Stimulated activated effector memory CD8-positive, alpha-beta T cell treated with anti-CD3 and anti-CD28 coated beads, Interleukin-12 subunit alpha, Interleukin-12 subunit beta, amount 100 ng/mL, for 72 hours (primary cell): ENCODE data around the gene NEURL1B.
"Not testable (repeated sequence)": the region's sequence is repeated elsewhere in the genome, so short reads cannot be mapped to it uniquely, and the experiment has no call there.

Experiments used
- ATAC-seq: fragments of 150-1000 bp; cut with Tn5 transposase; 2 replicates; pipeline ENCODE4 v1.10.0; 2021
- DNase-seq, 2 donors: peaks; one replicate each; pipeline ENCODE4 v3.0.0; 2021 to 2022; ENCODE audit warnings: low spot score in 2 of 2
- H3K27ac Mint-ChIP-seq: one replicate; pipeline ENCODE4 v1.8.0; 2022; ENCODE audit warnings: mild to moderate bottlenecking, mixed read lengths
- H3K36me3 Mint-ChIP-seq: one replicate; pipeline ENCODE4 v1.8.0; 2022; ENCODE audit warnings: mild to moderate bottlenecking, mixed read lengths
- H3K4me1 Mint-ChIP-seq: one replicate; pipeline ENCODE4 v1.8.0; 2022; ENCODE audit warnings: mixed read lengths
- H3K4me3 Mint-ChIP-seq: one replicate; pipeline ENCODE4 v1.8.0; 2022; ENCODE audit warnings: mild to moderate bottlenecking, mixed read lengths
- H3K9me3 Mint-ChIP-seq: one replicate; pipeline ENCODE4 v1.8.0; 2022; ENCODE audit warnings: mixed read lengths

NEURL1B gene

GRCh38 chr5:172697123-172698121 lies 56.4 kb downstream of the NEURL1B start:
- ATAC-seq (peak; percentile 86), DNase-seq (peak; percentile 77 to 90)
- Mint-ChIP-seq H3K4me3 (peak overlapping the region; percentile 88), H3K27ac (peak overlapping the region; percentile 95), H3K36me3 (no peaks in the 10 kb centered on the region), H3K9me3 (no peaks in the 10 kb centered on the region), H3K4me1 (peaks cover 26% of the 10 kb centered on the region)

GRCh38 chr5:172699423-172699822 lies 58.4 kb downstream of the NEURL1B start:
- H3K27ac Mint-ChIP-seq, result no peak overlapping the region
- H3K36me3 Mint-ChIP-seq, result no peaks in the 10 kb centered on the region
- no peak overlapping the region for H3K4me3 Mint-ChIP-seq
- H3K4me1 Mint-ChIP-seq, result peaks cover 26% of the 10 kb centered on the region
- no peak for ATAC-seq
- DNase-seq, result no peak
- no peaks in the 10 kb centered on the region for H3K9me3 Mint-ChIP-seq

GRCh38 chr5:172699999-172700364 lies 58.9 kb downstream of the NEURL1B start:
- H3K4me3 Mint-ChIP-seq, result no peak overlapping the region
- H3K4me1 Mint-ChIP-seq, result peaks cover 26% of the 10 kb centered on the region
- H3K27ac Mint-ChIP-seq, result no peak overlapping the region
- H3K36me3 Mint-ChIP-seq, result no peaks in the 10 kb centered on the region
- H3K9me3 Mint-ChIP-seq, result no peaks in the 10 kb centered on the region
- no peak for DNase-seq
- no peak for ATAC-seq

DNA sequence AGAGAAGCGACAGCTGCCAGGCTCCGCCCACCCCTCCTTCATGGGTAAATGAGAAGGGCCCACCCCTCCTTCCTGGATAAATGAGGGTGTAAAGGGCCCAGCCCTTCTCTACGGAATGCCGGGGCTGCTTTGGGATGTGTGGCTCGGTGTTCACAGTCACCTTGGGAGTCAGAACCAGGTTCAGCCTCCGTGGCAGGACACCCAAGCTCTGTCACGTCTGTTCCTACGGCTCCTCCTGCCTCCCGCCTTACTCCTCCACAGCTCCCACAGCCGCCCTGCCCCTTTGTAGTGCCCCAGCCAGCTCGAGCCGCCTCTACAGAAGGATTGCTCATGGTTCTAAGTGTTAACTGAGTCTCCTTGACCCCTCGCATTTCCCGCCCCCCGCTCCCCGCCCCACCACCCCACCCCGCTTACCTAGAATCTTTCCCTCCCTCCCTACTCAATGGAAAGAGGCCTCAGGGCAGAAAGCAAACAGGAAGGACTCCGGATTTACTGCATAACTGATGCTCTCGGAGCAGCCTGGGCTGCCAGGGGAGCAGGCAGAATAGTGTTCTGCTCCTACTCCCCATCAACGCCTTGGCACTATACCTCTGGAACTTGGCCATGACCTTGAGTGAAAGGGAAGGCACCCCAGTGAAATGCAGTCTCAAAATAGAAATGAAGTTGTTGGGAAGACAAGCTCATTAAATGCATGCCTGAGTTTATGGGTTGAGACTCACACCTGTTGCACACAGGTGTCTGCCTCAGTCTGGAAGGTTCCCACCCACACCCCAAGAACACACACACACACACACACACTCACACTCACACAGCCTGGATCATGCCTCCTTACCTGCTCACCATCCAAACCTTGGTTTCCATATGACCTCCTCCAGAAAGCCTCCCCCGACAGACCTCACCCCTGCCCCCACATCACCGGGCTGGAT lies 59.6 kb downstream of the NEURL1B start:
- Mint-ChIP-seq H3K4me1 (peaks cover 26% of the 10 kb centered on the region), H3K4me3 (no peak overlapping the region), H3K36me3 (no peaks in the 10 kb centered on the region), H3K27ac (no peak overlapping the region), H3K9me3 (no peaks in the 10 kb centered on the region)
- DNase-seq, result no peak
- ATAC-seq, result no peak

- no peaks in the 10 kb centered on the region for H3K36me3 Mint-ChIP-seq
- H3K4me1 Mint-ChIP-seq, result peaks cover 26% of the 10 kb centered on the region
- H3K27ac Mint-ChIP-seq, result no peak overlapping the region
- no peaks in the 10 kb centered on the region for H3K9me3 Mint-ChIP-seq
- no peak for DNase-seq
- H3K4me3 Mint-ChIP-seq, result no peak overlapping the region
- ATAC-seq, result no peak
Measured at GRCh38 chr5:172701291-172701656, 60.2 kb downstream of the NEURL1B start.

DNA sequence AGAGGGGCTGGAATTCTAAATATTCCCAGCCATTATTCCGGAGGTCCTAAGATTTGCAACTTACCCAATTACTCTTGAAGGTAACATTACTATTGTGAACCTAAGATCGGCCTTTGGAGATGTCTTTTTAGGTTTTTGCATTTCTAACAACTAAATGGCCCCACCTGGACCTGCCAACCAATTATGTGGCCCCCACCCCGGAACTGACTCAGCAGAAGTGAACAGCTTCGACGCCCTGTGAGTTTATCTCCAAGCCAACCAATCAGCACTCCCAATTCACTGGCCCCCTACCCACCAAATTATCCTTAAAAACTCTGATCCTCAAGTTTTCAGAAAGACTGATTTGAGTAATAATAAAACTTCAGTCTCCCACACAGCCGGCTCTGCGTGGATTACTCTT lies 62.9 kb downstream of the NEURL1B start:
- no peak overlapping the region for H3K4me3 Mint-ChIP-seq
- peaks cover 21% of the 10 kb centered on the region for H3K4me1 Mint-ChIP-seq
- no peaks in the 10 kb centered on the region for H3K9me3 Mint-ChIP-seq
- no peak overlapping the region for H3K27ac Mint-ChIP-seq
- ATAC-seq (no peak), DNase-seq (no peak)
- no peaks in the 10 kb centered on the region for H3K36me3 Mint-ChIP-seq

DNA sequence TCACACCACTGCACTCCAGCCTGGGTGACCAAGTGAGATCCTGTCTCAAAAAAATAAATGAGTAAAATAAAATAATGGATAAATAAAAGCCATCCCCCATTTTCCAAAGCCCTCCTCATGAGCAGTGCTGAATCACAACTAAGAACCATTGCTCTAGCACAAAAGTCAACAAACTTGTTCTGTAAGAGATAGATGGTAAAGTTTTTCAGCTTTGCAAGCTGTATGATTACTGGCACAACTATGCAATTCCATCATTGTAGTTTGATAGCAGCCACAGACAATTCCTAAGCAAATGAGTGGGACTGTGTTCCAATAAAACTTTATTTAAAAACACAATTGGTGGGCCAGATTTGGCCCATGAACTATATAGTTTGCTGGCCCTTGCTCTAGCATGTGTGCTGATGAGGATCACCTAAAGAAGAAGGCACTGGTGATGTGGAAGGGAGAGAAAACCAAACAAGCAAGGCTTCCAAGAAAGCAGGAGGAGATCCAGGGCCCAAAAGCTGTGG lies 64.6 kb downstream of the NEURL1B start:
- ATAC-seq (no peak), DNase-seq (no peak)
- no peak overlapping the region for H3K4me3 Mint-ChIP-seq
- H3K9me3 Mint-ChIP-seq, result no peaks in the 10 kb centered on the region
- H3K4me1 Mint-ChIP-seq, result peaks cover 24% of the 10 kb centered on the region
- no peak overlapping the region for H3K27ac Mint-ChIP-seq
- no peaks in the 10 kb centered on the region for H3K36me3 Mint-ChIP-seq

DNA sequence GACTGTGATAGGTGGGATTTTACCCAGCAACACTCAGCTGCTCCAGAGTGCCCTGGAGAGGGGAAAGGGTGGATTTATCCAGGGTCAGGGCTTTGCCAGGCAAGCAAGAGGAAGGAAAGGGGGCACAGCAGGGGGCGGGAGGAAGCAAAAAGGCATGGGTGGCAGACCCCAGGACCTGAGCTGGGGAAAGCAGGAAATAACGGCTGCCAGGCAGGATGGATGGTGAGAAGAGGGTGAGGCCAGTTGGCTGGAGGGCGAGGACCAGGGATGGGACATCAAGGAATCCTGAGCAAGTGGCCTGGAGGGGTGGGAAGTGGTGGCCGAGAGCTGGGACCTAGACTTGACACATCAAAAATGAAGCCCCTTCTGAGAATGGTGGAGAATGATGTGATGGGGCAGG lies 65.7 kb downstream of the NEURL1B start:
- Mint-ChIP-seq H3K4me3 (no peak overlapping the region), H3K9me3 (no peaks in the 10 kb centered on the region), H3K36me3 (no peaks in the 10 kb centered on the region), H3K27ac (peak overlapping the region; percentile 10), H3K4me1 (peaks cover 22% of the 10 kb centered on the region)
- ATAC-seq (no peak), DNase-seq (no peak)

DNA sequence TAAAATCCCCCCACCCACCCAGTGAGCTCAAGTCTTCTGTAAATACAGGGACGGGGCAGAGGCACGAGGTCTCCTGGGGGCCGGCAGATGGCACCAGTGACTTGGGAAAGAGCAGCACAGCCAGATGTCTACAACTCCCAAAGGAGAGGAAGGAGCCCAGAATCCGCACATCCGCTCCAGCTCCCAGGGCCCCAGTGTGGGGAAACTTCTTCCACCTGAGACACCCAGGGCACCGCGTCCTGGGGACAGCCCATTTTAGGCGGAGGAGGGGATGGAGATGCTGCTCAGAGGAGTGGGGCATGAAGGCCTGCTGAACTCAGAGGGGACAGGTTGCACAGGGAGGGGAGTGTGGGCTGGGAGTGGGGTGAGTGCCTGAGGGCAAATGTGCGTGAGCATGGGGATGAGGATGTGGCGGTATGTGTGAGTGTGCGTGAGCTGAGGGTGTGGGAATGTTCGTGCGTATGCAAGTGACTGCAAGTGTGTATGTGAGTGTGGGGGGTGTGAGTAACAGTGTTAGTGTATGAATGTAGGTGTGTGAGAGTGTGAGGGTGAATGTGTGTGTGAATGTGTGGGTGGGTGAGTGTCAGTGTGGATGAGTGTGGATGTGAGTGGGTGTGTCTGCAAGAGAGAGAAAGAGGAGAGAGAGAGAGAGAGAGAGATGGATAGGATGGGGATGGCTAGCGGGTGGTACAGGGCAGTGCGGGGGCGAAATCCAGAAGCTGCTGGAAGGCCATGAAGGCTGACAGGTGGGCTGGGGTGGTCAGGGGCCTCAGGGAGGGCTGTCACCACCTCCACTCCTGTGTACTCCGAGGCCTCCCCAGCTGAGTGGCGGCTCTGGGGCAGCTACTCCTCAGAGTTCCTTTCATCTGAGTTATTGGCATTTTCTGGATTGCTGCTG lies 66.5 kb downstream of the NEURL1B start:
- H3K4me3 Mint-ChIP-seq, result no peak overlapping the region
- peaks cover 1% of the 10 kb centered on the region for H3K36me3 Mint-ChIP-seq
- ATAC-seq (peak; percentile 44), DNase-seq (no peak)
- H3K9me3 Mint-ChIP-seq, result no peaks in the 10 kb centered on the region
- peak overlapping the region; percentile 10 for H3K27ac Mint-ChIP-seq
- peaks cover 22% of the 10 kb centered on the region for H3K4me1 Mint-ChIP-seq

DNA sequence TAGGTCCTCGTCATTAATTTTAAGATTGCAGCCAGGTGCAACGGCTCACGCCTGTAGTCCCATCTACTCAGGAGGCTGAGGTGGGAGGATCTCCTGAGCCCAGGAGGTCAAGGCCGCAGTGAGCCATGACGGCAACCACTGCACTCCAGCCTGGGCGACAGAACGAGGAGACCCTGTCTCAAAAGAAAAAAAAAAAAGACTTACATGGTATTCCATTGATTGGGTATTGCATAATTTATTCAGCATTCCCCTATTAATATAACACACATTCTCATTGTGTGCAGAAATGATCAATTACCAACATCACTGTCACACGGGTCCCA lies 67.1 kb downstream of the NEURL1B start:
- ATAC-seq (no peak), DNase-seq (no peak)
- H3K4me1 Mint-ChIP-seq, result peaks cover 22% of the 10 kb centered on the region
- no peak overlapping the region for H3K27ac Mint-ChIP-seq
- no peak overlapping the region for H3K4me3 Mint-ChIP-seq
- H3K36me3 Mint-ChIP-seq, result peaks cover 5% of the 10 kb centered on the region
- no peaks in the 10 kb centered on the region for H3K9me3 Mint-ChIP-seq

DNA sequence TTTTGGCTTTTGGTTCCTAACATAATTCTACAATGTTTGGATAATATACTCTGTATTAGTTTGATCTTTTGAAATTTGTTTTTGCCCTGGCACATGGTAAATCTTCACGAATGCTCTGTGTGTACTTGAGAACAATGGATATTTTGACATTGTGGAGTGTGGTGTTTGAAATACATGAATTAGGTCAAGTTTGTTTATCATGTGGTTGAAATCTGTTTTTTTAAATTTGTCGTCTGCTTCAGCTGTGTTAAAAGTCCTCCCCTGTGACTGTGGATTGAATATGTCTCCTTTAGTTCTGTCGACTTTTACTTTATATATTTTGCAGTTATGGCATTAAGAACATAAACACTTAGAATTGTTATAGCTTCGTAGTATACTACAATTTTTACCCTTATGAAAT lies 69.6 kb downstream of the NEURL1B start:
- Mint-ChIP-seq H3K9me3 (no peaks in the 10 kb centered on the region), H3K36me3 (peaks cover 5% of the 10 kb centered on the region), H3K27ac (peak overlapping the region; percentile 32), H3K4me3 (no peak overlapping the region), H3K4me1 (peaks cover 22% of the 10 kb centered on the region)
- DNase-seq (no peak), ATAC-seq (no peak)

DNA sequence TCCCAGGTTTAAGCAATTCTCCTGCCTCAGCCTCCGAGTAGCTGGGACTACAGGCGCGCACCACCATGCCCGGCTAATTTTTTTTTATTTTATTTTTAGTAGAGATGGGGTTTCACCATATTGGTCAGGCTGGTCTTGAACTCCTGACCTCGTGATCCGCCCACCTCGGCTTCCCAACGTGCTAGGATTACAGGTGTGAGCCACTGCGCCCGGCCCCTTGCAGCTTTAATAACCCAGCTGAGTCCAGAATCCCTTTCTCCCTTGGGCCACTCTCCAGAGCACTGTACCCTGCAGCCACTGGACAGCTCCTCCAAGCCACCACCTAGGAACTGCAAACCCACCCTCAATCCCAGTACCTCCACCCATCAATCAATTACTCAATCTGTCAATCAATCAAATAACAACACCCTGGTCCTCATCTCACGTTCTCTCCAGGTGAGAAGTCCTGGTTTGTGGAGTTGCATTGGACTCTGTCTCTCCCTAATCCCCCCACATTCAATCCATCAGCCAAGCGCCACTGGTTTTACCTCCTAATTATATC lies 70.3 kb downstream of the NEURL1B start:
- H3K4me1 Mint-ChIP-seq, result peaks cover 22% of the 10 kb centered on the region
- not testable (repeated sequence) for DNase-seq, ATAC-seq, H3K27ac Mint-ChIP-seq, H3K4me3 Mint-ChIP-seq, H3K36me3 Mint-ChIP-seq, H3K9me3 Mint-ChIP-seq

- ATAC-seq (no peak), DNase-seq (no peak)
- Mint-ChIP-seq H3K4me1 (peaks cover 28% of the 10 kb centered on the region), H3K4me3 (no peak overlapping the region), H3K9me3 (no peaks in the 10 kb centered on the region), H3K27ac (no peak overlapping the region), H3K36me3 (peaks cover 11% of the 10 kb centered on the region)
Measured at GRCh38 chr5:172712610-172713009, 71.5 kb downstream of the NEURL1B start.

DNA sequence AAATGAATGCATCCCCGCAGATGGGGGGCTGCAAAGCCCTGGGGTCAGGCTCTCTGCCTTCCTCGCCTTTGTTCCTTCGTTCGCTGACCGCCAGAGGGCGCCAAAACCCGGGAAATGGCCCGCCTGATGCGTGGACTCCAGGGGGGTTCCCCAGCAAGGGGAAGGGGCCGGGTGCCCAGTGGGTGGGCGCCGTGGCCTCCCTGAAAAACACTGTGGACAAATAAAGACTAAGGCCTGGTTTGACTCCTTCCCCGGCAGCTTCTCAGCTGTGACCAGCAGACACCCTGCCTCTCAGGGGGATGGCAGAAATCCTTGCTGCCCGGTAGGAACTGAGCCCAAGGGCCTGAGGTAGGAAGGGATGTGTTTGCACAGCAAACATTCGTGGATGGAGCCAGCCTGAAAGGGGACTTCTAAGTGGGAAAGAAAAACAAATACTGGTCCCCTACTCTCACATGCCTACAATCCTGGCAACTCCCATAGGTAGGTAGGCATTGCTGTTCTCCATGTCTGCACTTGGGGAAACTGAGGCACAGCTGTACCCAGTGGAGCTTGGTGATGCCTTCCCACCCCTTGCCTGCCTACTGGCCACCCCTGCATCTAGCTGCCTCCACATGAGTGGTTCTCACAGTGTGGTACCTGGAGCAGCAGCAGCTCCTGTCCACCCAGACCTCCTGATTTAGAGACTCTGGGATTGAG lies 72.2 kb downstream of the NEURL1B start:
- DNase-seq (peak; percentile 75 to 88), ATAC-seq (peak; percentile 51)
- Mint-ChIP-seq H3K9me3 (no peaks in the 10 kb centered on the region), H3K4me1 (peaks cover 24% of the 10 kb centered on the region), H3K36me3 (peaks cover 11% of the 10 kb centered on the region), H3K27ac (no peak overlapping the region), H3K4me3 (no peak overlapping the region)
